ENCODE data around the gene NEUROD2. TPM values are rescaled to one million over a fixed set of nuclear protein-coding genes. Genes with fewer than 3 reads are reported as not detected.
A peak's percentile ranks its signal among the peaks of the same experiment; 100 is the strongest.

Gene NEUROD2
- total and polyA plus RNA-seq, 2 of the 13 experiments (the other 11 are each of a cell fraction or from before 2014, with no cell fraction given), result not detected

- TF ChIP-seq ZNF275 (CRISPR knock-in tag; IDR thresholded peaks at IDR 0.05; ENCODE audit: borderline replicate concordance) (no peak), ZSCAN25 (CRISPR knock-in tag; IDR thresholded peaks at IDR 0.05) (peak; percentile 54; the same call in 1 of the 2 replicates), ZNF790 (CRISPR knock-in tag; IDR thresholded peaks at IDR 0.05; ENCODE audit: borderline replicate concordance) (no peak), TGIF2 (CRISPR knock-in tag; IDR thresholded peaks at IDR 0.05) (no peak), CCAR2 (optimal IDR thresholded peaks at IDR 0.05; ENCODE audit: low read depth, low read length) (no peak), XBP1 (CRISPR knock-in tag; IDR thresholded peaks at IDR 0.05) (no peak), ZNF331 (CRISPR knock-in tag; IDR thresholded peaks at IDR 0.05) (0 out of 2 replicates have a peak, but pooled peaks have one; percentile 40), ZSCAN29 (CRISPR knock-in tag; conservative IDR thresholded peaks at IDR 0.05) (no peak), ZNF207 (IDR thresholded peaks at IDR 0.05; ENCODE audit: borderline replicate concordance) (no peak), RXRA (CRISPR knock-in tag; IDR thresholded peaks at IDR 0.05) (0 out of 2 replicates have a peak, but pooled peaks have one; percentile 17), TSC22D2 (CRISPR knock-in tag; IDR thresholded peaks at IDR 0.05; ENCODE audit: borderline replicate concordance) (no peak), ZNF12 (CRISPR knock-in tag; IDR thresholded peaks at IDR 0.05) (no peak), LCORL (IDR thresholded peaks at IDR 0.05) (no peak), LCORL (CRISPR knock-in tag; IDR thresholded peaks at IDR 0.05) (peak; percentile 84), CBFB (CRISPR knock-in tag; IDR thresholded peaks at IDR 0.05) (peak; percentile 17; the same call in 1 of the 2 replicates), ZNF737 (CRISPR knock-in tag; IDR thresholded peaks at IDR 0.05; ENCODE audit: borderline replicate concordance) (no peak), FOXP4 (CRISPR knock-in tag; IDR thresholded peaks at IDR 0.05) (peak; percentile 72), ZNF614 (CRISPR knock-in tag; IDR thresholded peaks at IDR 0.05; ENCODE audit: borderline replicate concordance) (no peak), ZNF263 (CRISPR knock-in tag; IDR thresholded peaks at IDR 0.05) (peak; percentile 87), ZNF557 (CRISPR knock-in tag; IDR thresholded peaks at IDR 0.05) (no peak), ZNF572 (CRISPR knock-in tag; IDR thresholded peaks at IDR 0.05) (no peak), PPARG (CRISPR knock-in tag; conservative IDR thresholded peaks at IDR 0.05) (no peak), ZNF343 (CRISPR knock-in tag; IDR thresholded peaks at IDR 0.05) (peak; percentile 35; the same call in 1 of the 2 replicates), ZNF33A (CRISPR knock-in tag; IDR thresholded peaks at IDR 0.05; ENCODE audit: borderline replicate concordance) (no peak), ZNF558 (CRISPR knock-in tag; IDR thresholded peaks at IDR 0.05; ENCODE audit: borderline replicate concordance) (no peak), ZNF878 (CRISPR knock-in tag; IDR thresholded peaks at IDR 0.05) (no peak), HINFP (CRISPR knock-in tag; IDR thresholded peaks at IDR 0.05; ENCODE audit: low read depth) (peak; percentile 72; the same call in 1 of the 2 replicates)
Observed at GRCh38 chr17:39652587-39653315, 45.0 kb upstream of the NEUROD2 start (continued).

Measured in HepG2 (cell line).